ENCODE results near the gene KCNS1.
"Not testable (repeated sequence)": the region's sequence is repeated elsewhere in the genome, so short reads cannot be mapped to it uniquely, and the experiment has no call there.

Gene KCNS1

DNA sequence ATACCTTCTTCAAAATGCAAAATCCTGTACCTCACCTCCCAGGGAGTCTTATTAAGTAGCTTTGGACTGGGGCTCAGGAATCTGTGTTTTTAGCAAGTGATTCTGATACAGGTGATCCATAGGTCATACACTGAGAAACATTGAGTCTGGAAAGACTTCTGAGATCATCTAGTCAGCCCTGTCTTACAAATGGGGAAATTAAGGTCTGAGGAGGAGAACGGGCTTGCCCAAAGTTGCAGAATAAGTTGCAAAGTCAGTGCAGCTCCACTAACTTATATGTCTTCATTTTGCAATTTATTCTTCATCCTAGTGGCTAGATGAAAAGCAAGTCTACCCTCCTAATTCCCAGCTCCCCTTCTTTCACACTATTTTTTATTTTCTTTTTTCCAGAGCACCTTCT is 28.9 kb downstream of the KCNS1 start:
- no peak for DNase-seq

DNA sequence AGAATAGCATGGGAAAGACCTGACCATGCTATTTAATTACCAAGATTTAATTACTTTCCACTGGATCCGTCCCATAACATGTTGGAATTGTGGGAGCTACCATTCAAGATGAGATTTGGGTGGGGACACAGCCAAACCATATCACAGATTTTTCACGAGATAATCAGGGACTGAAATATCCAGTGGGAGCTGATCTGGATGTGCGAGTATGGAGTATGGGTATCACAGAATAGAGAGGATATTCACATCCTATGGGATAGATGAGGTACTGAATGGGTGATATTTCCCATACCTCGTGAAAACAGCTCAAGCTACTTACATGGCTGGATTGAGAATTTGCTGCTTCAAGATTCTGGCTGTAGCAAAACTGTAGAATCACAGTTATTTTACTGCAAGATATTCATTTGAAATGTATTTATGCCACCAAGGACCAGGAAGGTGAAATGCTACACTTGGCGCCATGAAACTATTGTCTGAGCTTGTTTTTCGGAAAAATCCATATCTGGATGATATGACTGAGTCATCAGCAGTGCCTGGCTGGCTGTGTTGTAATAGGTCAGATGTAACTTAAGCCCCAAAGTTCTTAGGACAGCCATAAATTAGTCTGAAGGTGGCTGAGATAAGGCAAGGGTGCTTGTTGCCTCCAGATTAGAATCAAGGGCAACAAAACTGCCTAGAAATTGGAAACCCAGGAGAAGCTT is 29.8 kb downstream of the KCNS1 start:
- no peak for DNase-seq

DNA sequence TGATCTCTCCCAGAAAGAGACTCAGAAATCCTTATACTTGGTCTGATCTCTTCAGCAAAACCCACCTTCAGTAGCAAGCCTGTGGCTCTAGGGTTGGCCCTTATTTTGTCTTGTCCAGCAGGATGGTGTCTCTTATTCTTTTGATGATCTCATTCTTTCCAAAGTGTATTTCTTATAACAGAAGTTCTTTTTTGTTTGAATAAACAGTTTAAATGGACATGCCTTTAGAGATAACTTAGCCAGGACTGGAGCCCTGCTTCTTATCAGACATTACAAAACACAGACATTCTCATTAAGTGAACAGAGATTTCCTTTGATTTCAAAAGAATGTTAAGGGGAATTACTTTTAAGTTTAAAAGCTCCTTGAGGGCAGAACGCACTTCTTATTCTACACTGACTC is 31.7 kb downstream of the KCNS1 start:
- DNase-seq: no peak

DNA sequence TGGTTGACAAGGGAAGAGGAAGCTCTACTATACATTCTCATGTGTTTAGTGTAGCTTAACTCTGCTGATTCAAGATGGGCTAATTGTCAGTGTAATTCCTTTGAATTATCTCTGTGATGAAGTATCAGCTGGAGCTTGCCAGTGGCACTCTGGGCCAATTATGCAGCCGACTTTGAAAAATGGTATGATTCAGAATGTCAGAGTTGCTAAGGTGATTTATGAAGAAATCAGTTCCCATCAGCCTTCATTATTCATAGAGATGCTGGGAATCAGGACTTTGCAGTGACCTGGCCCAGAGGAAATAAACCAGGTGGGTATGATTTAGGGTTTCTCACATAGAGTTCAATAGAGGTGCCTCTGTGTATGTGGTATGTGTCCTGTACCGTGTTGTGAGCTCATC is 33.4 kb downstream of the KCNS1 start:
- no peak for DNase-seq

DNA sequence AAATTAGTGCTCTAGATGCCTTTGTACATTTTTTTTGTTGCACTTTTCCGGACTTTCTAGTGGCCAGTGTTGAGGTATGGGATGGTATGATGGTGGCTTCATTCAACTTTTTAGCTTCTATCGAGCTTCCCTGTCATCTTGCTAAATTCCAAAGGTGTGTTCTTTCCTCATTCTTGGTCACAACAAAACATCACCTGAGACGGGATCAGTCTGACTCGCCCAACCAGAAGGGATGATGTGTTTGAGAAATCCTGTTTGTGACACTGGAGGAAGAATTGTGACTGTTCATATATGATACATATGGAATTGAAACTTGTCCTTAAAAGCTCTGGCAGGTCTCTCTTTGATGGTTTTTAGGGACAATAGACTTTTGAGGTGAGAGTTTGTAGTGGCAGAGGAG is 33.8 kb downstream of the KCNS1 start:
- no peak for DNase-seq

DNA sequence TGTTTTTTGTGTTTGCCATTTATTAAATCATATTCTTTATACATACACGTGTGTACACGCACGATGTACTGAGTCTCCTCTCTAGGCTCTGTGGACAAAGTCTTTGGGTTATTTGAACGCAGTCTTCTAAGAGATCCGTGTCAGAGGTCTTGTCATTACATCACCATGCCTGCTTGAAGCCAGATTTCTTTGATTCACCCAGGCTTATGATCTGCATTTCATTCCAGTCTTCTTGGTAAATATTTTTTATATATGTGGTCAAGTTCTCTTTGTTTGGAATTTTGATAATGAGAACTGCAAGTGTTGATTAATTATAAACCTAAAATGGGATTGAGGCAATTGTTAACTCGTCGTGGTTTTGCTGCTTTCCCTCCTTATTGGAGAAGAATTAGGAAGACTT is 34.6 kb downstream of the KCNS1 start:
- DNase-seq: no peak

DNA sequence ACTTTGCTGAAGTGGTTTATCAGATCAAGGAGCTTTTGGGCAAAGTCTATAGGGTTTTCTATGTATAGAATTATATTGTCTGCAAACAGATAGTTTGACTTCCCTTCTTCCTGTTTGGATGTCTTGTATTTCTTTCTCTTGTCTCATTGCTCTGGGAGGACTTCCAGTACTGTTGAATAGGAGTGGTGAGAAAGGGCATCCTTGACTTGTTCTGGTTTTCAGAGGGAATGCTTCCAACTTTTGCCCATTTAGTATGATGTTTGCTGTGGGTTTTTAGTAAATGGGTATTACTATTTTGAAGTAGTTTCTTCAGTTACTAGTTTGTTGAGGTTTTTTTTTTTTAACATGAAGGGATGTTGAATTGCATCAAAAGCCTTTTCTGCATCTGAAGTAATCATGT is 36.1 kb downstream of the KCNS1 start:
- DNase-seq: no peak

DNA sequence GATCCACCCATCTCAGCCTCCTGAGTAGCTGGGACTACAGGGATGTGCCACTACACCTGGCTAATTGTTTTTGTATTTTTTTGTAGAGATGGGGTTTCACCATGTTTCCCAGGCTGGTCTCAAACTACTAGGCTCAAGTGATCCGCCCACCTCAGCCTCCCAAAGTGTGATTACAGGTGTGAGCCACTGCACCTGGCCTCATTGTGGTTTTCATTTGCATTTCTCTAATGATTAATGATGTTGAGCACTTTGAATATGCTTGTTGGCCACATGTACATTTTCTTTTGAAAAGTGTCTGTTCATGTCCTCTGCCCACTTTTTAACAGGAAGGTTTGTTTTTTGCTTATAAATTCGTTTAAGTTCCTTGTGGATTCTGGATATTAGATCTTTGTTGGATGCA is 37.8 kb downstream of the KCNS1 start:
- DNase-seq: not testable (repeated sequence)

DNA sequence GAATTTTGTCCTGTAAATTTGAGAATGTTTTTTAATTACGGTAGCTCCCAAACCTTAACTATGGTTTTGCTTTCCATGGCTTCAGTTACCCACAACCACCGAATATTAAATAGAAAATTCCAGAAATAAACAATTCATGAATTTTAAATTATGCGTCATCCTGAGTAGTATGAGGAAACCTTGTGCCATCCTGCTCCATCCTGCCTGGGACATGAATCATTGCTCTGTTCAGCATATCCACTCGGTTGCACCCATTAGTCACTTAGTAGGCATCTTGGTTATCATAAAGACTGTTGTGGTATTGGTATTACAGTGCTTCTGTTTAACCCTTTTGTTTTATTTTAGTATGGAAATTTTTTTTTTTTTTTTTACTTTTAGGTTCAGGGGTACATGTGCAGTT is 39.7 kb downstream of the KCNS1 start:
- no peak for DNase-seq

DNA sequence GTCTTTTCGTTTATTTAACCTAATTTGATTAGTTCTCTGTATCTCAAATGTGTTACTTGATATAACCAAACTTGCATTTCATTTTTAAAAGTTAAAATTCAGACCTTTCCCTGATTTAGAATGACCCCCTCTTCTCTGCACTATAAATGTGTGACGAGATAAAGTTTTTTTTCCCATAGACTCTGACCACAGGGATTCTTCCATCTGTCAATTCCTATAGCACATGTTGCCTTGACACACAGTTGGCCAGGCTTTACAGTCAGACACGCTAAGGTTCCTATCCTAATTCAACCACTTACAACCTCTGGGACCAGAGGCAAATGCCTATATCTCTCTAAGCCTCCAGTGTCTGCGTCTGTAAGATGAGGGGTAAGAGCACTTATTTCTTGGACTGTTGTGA is 40.6 kb downstream of the KCNS1 start:
- DNase-seq: no peak

DNA sequence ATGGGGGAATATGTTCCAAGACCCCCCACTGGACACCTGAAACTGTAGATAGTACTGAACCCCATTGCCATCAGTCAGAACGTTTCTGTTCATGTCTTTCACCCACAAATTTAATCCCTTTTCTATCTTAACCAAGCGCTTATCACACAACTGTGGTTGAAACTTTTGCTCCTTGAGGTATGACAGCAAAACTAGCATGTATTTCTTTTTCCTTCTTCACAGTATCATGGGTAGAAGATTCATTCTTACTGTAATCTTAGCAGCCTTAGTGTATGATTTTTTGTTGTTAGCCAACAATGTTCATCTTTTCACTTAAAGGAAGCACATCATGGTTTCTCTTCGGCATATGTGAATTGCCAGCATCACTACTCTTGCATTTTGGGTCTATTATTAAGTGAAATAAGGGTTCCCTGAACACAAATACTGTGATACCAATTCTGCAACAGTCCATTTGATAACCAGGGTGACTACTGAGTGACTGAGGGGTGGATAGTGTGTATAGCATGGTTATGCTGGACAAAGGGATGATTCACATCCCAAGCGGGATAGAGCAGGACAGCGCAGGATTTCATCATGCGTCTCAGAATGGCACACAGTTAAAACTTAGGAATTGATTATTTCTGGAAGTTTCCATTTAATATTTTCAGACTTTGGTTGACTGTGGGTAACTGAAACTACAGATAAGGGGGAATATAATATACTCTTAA is 41.8 kb downstream of the KCNS1 start:
- DNase-seq: no peak

DNA sequence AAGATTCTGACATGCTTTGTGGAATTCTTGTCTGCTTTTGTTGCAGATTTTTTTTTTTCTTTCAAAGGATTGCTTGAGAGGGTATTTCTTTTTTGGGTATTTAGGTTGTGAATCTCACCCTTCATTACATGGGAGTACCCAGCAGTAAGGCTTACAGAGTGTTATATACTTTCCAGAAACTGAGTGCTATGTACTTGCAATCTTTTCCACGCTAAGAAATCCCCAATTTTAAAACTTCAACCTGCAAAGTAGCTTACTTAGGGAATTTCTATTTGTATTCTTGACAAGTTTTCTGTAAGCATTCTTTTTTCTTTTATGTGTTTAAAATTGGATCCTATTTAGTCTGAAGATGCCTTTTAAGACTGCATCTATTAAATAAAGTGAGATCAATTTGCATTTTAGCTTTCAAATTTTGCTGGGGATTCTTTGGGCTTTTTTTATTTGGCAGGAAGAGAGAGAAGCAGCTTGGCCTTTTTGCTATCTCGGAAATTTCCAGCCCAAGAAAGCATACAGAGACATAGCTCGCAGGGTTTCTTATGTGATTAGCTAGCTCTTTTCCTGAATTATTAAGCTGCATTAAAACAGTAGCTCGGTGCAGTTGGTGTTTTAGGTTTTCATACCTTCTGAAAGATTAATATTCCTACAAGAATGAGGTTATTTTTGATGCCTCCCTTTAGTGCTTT is 42.6 kb downstream of the KCNS1 start:
- no peak for DNase-seq

DNA sequence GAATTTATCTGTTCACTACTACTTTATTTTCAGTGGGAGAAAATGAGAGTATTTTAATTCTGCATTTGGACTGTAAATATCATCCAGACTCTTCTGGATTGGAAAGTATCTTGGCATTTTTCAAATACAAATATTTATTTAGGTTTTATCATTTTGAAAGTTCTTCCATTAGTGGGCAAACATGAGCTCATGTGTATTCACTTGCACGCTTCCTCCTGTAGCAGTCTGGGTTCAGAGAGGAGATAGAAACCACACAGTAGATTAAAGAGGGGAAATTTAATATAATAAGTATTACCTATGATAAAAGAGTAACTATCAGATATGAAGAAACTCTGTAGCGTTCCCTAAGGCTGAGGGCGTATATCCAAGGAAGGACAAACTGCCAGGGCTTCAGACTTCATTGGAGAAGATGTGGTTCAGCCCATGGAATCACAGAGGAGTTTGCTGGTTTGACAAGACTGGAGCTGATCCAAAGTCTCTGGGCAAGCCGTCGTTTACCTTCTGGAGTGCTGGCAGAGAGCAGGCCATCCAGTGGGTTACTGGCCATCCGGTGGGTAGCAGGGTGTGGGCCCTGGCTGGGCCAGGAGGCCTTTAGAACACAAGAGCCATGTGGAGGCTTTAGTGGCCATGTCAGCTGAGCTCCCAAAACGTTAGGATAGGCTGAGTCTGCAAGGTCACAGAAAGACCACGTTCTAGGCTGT is 44.3 kb downstream of the KCNS1 start:
- no peak for DNase-seq

DNA sequence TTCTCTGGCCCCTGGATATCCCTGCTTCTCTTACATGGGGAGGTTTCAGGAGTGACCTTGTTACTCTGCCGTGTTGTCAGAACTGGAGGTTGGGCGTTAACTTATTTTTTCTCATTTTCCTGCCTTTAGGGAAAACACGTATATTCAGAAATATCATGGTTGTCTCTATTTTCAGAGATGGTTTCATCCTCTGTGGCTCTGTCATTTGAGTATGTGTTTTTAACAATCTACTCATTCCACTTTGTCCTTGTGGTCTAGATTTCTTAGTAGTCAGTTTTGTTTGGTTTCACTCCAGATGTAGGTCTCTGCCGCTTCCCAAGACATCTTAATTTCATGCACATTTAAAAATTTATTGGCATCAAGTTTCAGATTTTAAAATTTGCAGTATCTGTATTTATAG is 45.9 kb downstream of the KCNS1 start:
- no peak for DNase-seq

DNA sequence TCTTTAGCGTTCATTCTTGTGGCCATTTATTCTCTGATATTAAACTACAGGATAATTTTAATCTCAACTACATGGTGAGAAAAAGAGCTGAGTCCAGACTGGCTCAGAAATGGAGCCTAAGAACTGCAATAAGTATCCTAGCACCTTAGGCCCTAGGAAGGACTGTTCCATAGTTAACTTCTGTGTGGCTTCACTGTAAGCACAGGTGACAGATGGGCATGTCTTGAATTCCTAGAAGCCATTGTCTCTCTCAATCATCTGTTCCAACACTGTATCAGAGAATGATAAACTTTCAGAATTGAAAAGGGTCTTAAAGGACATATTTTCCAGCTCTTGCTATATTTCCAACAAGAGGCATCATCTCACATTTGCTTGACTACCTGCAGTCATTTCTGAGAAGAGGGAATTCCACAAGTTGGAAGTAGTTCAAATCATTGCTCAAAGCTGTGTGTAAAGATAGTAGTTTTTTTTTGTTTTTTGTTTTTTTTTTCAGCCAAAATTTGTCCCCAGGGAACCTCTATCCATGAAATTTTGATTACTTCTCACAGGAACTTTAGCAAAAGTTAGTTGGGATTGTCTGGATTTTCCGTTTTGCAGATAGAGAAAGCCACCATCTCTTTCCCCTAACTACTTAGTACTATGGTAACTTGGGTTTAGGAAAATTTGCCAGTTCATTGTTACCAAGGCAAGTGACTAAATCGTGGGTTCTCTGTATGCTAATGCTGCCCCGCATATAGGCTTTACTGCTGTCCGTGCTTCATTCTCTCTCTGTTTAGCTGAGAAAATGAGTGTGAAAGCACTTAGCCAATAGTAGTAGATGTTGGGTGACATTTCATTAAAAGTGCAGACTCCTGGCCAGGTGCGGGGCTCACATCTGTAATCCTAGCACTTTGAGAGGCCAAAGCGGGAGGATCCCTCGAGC is 47.2 kb downstream of the KCNS1 start:
- no peak for DNase-seq

DNA sequence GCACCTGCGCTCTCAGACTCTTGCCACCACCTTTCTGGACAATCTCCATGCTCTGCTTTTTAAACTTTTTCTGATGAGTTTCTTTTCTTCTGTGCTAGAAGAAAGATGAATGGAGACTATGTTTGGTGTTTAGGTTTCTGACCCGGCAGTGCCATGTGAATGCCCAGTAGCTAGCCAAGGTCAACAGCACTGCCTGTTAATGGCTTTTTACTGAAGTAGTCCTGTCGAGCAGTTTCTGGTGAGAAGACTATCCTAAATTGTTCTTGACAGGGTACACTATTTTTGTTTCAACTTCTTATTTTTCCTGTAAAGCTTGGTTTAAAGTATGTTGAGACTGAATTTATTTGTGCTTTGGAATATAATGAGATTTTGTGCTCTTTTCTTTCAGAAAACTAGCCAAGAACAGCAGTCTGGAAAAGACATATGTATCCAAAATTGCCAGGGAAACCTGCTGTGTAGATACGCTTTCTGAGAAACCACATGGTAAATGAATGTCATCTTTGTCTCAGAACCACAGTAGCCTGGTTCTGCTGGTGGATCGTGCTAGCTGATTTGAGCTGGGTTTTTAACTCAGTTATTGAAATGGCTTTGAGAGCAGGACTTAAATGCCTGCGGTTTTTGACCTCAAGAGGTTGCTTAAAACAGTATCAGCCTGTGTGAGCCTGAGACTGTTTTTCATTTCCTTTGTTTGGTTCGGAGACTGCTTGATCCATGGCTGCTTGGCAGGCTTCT is 48.1 kb downstream of the KCNS1 start:
- DNase-seq: no peak

DNA sequence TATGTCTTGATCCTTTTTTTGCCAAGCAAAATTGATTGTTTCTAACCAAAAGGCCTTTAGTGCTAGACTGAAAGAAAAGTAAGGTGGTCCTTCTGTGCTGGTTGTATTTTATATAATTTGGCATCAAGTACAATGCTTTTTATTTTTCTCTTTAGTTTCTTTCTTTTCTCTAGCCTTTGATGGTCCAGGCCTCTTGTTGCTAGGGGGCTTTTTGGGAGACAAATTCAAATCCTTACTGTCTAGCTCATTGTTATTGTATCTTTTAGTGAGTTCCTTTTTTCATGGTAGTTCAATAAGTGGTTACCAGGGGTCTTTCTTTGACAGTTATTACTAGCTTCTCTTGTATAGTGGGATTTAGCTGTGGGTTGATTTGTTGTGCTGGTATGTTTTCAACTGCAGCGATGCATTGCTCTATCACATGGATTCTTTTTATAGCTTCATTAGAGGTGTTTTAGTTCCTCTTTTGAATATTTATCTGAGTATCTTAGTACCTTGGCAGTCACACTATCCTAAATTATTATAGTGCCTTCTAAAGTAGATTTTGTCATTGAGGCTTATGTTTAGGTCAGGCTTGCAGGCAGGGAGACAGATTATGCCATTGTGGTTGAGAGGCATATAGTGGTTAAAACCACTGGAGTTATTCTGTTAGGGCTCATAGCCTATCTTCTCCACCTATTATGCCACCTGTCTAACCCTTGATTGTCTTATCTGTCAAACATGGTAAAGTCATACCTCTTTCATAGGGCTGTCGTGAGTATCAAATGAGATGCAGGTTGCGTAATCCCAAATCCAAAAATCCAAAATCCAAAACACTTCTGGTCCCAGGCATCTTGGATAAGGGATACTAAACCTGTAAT is 49.5 kb downstream of the KCNS1 start:
- DNase-seq: no peak

DNA sequence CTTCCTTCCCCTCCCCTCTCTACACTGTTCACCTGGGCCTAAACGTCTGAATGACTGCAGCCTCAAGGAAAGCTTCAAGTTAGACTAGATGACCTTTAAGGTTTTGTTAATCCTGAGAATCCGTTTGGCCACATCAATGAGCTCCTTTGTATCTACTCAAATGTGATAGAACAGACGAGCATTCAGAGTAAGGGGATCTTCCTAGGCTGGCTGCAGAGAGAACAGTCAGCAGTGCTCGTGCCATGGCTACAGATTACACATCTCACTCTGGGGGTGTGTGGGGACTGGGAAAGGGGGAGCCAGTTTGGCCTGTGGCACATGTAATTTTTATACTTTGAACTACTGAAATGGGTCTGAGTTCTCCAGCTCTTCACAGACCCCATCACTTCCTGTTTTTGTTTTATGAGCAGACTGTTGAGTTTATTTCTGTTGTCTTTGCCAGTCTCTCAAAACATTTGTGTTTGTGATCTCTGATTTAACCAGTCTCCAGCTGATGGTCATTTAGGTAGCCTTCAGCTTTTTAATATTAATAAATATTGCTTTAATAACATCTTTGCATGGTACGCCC is 50.9 kb downstream of the KCNS1 start:
- DNase-seq: no peak

DNA sequence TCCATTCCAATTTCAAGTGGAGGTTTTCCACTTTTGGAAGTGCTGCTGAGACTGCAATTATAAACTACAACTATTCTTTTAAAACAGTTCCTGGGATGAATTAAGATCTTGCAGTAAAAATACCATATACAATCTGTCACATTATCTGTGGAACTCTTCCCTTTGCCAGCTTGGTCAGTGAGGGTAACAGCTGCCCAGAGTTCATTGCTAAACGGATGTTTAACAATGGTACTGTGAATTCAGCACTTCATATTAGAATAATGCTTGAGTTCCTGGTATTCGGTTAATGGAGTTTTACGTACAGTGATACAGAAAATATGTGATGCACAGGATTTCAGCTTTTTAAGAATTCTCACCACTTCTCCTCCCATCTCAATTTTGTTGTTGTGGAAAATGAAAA is 51.5 kb downstream of the KCNS1 start:
- DNase-seq: no peak

DNA sequence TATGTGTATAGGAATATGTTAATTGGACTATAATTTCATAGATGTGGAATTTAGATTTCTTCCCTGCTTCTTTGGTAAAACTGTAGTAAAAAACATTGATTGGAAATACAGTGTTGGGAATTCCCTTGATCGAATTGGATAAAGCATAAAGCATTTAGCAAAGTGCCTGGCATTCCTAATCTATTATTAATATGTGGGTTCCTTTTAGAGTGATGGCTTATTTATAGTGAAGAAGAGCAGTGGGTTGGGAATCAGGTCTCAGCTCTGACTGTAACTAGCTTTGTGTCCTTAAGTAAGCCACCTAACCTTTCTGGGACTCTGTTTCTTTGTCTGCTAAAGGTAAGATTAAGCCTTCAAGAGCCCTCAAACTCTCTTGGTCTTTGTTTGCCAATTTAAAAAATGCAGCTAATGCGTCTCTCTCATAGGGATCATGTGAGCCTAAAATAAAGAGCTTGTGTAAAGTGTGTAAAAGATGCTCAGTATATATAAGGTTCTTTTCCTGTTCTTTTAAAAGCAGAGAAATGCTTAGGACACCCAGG is 53.3 kb downstream of the KCNS1 start:
- DNase-seq: no peak

Data from activated CD4-positive, alpha-beta T cell treated with anti-CD3 and anti-CD28 coated beads, Interleukin-2, amount 50 U/mL, for 1 hour (primary cell).